ENCODE data around the gene VWA3B.
"Not testable (repeated sequence)": the region's sequence is repeated elsewhere in the genome, so short reads cannot be mapped to it uniquely, and the experiment has no call there.

The VWA3B gene

DNA sequence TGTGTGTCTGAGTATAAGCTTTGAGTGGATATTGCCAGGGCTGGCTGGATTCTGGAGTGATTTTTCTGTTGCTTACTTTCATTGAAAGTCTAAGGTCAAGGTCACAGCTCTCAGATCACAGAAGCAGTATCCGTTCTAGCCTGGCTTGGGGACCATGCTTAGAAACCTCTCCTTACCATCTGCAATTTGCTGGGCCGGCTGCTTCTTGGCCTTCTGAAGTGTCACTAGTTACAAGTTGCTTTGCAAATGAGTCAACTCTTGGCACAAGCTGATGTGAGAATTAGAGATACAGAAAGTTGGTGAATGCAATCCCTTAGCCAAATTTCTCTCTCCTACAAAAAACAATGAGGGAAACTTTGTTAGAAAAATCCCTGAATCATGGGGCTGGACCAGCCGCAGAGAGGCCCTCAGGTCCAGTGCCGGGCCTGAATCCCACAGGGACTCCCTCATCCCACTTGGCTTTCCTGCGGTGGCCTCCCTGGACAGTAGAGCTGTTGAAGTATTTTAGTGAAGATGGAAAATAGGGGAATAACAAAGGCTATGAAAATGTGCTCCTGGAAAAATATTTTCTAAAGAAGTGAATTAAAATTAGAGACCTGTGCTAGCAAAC lies 166.6 kb downstream of the VWA3B start:
- DNase-seq = no peak

DNA sequence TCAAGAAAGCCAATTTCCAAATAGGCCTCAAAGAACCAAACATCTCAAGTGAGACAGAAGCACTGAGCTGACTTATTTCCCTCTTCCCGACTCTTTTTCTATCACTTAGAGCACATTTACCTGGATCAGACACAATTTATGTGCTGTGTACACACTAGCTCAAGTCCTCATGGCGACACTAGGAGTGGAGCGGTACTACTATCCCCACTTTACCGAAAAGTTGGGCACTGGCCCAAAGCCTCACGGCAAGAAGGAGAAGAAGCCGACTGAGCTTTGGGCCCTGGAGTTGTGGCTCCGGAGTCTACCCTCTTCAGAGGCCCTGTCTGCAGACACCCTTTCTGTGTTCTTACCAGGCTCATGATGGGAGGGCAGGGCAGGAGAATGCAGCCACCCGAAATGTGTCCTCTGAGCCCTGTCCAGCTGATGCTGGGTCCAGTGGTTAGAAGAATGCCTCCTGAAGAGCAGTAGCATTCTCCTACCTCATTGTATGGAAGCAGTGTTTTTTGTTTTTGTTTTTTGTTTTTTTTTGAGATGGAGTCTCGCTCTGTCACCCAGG lies 167.6 kb downstream of the VWA3B start:
- no peak for DNase-seq

DNA sequence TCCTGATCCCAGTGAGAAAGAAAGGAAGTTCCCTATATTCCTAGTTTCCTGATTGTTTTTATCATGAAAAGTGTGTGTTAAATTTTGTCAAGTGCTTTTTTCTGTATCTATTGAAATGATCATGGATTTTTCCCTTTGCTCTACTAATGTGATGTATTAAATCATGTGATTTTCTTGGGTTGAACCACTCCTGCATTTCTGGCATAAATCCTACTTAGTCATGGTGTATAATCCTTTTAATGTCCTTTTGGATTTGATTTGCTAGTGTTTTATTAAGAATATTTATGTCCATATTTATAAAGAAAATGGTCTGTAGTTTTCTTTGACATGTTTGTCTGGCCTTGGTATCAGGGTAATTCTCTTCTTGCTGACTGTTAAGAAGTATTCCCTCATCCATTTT lies 171.9 kb downstream of the VWA3B start:
- no peak for DNase-seq

DNA sequence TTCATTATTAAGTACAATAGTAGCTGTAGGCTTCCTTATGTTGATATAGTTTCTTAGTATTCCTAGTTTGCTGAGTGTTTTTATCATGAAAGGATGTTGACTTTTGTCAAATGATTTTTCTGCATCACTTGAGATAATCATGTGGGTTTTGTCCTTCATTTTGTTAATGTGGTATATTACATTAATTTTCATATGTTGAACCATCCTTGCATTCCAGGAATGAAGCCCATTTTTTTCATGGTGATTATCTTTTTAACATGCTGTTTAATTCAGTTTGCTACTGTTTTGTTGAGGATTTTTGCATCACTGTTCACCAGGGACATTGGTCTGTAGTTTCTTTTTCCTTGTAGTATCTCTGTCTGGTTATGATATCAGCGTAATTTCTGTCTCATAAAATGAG lies 176.4 kb downstream of the VWA3B start:
- DNase-seq = no peak

DNA sequence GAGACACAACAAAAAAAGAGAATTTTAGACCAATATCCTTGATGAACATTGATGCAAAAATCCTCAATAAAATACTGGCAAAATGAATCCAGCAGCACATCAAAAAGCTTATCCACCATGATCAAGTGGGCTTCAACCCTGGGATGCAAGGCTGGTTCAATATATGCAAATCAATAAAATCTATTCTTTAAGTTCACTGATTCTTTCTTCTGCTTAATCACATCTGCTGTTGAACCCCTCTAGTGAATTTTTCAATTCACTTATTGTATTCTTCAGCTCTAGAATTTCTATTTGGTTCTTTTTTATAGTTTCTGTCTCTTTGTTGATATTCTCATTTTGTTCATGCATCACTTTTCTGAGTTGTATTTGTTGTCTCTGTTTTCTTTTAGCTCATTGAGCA lies 181.3 kb downstream of the VWA3B start:
- DNase-seq = not testable (repeated sequence)

DNA sequence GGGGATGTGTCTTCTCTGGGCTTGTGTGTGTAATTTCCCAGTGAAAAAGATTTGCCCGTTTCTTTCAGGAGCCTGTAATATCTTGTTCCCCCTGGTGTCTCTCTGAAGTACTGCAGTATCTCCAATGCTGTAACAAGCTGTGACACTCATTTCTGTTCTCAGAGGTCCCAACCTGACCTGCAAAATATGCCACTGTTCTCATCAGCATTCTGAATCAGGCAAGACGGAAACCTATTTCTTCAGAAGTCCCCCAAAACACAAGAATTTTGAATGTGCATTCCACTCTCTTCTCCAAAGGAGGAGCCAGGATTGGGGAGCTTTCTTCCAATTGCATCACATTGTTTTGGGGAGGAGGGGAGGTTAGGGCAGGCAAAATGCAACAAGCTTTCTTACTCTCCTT lies 182.3 kb downstream of the VWA3B start:
- no peak for DNase-seq

DNA sequence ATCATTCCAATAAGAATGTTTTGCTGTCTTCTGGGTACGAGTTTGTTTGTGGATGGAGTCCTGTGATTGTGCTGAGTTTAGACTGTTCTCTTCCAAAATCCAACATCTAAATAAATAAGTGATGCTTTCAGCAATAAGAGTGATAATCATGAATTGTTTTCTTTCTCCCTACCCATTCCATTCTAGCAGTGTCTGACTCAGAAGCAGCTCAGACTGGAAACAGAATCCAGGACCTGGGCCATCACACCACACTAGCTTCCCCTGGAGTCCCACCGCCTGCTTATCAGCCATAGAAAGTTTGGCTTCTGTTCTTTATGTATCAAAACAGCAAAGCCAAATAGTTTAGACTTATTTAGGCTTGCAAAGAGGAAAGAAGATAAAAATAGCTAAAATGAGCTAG lies 182.9 kb downstream of the VWA3B start:
- DNase-seq = no peak

DNA sequence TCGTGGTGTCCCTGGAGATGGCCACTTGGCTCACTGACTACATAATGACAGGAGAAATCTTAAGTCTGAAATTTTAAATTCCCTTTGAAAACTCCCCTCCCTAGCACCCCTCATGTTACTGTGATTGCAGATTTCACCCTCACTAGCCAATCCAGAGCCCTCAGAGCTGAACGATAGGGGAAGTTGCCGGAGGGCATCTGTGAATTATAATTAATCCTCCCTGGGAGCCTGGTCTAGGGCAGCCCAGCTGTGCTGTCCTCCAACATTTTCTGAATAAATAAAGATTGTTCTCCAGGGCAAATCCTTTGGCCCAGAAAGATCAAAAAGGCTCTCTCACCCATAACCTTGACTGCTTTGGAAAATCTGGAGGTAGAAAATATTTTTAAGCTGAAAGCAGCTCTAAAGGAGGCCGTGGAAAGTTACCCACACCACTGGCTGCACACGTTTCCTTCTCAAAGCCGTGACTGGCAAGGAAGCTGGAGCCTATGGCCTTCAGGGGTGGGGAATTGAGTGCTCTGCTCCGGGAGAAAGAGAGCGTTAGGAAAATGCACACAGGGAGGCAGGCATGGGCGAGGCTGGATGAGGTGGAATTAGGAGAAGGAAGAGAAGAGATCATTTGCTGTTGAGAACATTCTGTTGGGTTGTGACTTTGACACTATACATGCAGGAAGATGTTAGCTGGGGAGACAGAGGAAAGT lies 190.3 kb downstream of the VWA3B start:
- DNase-seq = no peak

DNA sequence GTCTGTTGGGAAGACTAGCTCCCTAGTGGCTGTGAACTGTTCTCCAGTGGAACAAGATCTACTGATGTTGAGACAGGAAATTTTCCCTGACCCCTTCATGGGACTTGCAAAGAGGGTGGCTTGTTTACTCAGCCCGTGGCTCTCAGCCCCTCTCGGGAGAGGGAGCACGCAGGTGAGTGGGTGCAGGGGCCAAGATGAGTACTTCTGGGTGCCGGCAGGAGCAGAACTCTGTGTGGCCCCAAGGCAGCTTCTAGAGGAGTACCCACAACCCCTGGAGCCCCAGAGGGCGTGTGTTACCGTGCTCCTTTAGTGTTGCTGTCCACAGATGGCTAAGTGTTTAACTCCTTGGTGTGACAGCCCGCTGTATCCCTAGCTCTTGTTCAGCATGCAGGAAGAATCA lies 191.1 kb downstream of the VWA3B start:
- no peak for DNase-seq

DNA sequence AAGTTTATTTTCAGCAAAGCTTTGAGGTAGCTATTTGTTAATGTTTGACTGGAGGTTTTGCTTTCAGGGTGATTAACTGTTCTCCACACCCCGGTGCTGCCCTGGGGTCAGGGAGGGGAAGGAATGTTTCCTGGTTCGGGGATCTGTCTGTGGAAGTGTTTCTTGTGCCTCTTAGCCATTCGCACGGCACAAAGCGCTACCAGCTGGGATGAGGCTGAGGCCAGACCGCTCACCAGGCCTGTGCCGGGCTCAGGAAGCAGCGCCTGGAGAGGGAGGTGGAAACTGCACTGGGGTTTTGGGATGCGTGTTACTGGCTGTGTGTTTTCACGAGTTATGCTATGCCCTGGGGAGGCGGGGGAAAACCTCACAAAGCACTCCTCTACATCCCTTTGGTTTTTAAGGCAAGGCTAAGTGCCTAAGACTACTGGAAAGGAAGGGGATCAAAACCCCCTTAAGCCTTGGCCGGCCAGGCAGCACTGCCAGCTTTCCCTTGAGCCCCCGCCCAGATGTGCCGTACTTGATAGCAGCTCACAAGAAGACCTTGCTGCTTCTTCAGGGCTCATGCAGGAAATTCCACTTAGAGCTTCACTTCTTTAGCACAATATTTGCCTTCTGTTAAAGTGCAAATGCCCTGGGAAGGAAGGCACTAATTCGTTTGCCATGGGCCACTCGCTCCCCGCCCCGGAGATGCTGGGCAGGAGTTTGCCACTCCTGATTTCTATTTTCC lies 193.6 kb downstream of the VWA3B start:
- no peak for DNase-seq

DNA sequence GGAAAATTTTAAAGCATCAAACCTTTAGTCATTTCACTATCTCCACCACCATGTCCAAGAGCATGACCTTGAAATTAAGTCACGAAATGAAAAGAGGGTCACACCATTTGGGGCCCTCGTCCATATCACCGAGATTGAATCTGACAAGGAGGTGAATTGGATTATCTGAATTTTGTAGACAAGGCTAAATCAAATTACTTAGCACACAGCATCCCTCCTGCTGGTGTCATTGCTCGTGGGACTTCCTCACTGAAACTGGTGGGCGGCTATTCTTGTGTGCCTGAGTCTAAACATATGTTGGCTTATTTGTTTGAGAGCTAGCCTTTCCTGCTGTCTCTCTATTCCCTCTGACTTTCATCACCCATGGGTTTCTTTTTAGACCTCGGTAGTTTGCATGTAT lies 194.6 kb downstream of the VWA3B start:
- DNase-seq = no peak

DNA sequence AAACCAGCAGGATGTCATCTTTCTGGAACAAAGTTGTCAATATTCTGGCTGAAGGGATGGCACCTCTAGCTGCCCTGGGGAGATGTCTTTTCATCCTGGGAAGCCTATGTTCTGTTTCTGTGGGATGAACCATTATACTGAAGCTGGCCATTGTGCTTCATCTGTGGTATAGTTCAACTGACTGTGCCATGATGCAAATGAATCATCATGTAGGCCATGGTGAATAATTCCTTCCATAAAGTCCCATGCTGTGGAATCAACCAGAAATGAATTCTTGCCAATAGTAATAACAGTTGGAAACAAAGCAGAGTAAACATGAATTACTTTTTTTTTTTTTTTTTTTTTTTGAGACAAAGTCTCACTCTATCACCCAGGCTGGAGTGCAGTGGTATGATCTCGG lies 195.1 kb downstream of the VWA3B start:
- DNase-seq = no peak

DNA sequence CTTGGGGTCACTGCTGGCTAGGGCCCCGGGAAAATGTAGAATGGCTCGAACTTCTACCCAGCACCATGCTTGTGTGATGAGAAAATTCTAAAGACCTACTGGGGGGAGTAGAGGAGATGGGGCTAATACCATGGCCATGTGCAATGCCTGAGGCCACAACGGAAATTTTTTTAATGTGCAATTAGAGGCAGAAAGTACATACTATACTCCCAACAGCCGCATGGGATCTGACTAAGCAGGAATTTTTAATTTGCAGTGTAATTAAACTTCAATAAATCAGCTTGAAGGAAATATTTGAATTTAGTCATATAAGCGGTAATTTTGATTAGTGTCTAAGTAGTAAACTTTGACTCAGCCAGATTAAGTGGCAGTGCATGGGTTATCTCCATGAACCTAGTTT lies 206.1 kb downstream of the VWA3B start:
- DNase-seq = no peak

DNA sequence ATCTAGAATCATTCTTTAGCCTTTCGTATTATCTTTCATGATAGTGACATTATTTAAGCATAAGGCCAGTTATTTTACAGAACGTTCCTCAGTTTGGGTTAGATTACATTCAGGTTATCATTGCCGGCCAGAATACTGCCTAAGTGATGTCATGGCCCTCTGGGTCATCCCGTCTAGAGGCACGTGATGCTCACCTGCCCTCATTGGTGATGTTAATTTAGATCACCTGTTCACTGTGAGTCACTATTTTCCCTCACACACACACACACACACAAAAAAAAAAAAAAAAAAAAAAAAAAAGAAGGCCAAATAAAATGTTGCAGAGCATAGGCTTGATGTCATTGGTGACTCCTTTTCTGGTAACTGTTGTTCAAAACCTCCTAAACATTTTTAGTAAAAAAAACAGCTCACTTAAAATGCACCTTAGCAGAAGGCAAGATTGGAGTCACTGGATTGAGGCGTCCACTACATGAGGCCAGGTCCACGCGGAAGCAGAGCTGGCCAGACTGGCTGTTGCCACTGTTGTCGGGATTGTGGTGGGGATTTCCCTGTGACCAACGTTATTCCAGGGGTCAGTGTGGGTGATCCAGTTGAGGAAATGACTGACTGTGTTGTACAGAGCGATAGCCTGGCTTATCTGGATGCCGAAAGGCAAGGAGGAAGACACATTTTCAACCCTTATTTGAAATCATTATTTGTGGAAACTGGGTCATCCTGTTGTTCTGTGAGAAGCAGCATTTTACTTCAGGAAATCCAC lies 207.1 kb downstream of the VWA3B start:
- DNase-seq = no peak

DNA sequence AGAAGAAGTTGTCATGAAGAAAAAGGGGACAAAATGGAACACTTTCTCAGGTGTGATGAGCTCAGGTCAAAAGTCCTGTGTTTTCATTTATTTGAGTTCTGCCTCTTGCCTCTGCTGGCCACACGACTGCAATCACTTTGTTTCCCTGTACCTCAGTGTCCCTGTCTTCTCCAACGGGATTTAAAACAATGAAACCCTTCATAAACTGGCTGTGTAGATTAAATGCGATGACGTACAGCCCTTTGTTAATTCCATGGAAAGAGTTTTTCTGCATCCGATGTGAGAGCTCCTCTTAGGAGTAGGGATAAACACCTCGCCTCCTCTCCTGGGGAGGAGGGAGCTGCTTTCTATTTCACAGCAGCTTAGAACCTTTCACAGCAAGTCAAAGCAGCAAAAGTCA lies 207.7 kb downstream of the VWA3B start:
- no peak for DNase-seq

DNA sequence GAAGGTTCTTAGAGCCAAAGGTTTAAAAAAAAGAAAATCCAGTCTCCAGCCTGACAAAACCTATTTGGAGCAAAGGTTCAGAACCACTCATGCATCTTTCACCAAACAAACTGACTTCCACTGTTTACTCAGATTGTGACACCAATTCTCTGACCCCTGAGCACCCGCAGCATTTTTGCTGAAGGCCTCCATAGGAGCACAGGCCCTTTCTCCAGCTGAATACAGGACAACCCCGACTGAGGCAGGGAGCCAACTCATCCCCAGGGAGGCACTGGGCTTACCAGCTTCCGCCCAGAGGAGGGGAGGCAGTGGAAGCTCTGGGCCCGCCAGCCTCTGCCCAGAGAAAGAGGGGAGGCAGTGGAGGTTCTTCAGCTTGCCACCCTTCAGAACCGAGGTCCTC lies 208.3 kb downstream of the VWA3B start:
- no peak for DNase-seq

DNA sequence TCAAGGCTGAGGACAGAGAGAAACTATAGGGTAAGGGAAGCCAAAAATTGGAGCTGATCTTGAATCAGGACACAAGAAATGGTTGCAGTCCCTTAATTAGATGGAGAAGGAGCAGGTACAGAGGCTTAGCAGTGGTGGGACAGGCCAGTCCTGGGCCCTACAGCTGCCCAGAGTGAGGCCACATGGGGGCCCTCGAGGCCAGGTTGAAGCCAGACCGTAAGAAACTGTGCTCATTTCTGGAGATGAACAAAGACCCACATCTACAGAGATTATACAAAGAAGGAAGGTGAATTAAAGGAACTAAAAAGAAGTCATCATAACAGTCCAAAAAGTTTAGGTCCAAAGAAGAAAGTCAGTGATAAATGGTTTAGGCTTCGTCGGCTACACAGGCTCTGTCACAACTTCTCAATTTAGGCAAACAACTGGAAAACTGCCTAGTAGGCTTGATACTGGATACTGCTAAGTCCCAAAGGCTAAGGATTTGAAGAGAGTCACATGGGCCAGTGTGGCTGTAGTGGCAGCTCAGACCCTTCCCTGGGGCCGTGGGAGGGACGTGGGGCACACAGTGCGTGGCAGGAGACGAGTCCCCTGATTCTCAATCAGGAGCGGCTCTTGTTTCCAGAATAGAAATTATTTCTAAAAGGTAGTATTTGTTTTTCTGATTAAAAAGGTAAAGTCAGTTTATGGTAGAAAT lies 208.9 kb downstream of the VWA3B start:
- no peak for DNase-seq

DNA sequence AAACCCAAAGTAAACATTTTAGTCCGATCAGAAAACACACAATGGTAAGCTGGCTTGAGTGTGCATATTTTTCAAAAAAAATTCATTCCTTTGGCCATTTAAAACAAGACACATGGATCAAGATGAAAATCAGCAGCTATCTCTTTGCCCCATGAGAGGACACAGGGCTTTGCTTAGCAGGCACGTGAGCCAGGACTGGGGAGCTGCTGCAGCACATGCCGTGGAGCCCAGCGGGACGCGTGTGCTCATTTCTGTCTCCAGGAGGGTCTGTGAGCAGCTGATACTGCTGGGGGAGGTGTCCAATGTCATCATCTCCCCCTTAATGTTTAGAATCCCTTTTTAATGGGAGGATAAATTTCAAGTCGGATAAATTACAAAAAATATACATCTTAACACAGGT lies 209.5 kb downstream of the VWA3B start:
- DNase-seq = no peak

DNA sequence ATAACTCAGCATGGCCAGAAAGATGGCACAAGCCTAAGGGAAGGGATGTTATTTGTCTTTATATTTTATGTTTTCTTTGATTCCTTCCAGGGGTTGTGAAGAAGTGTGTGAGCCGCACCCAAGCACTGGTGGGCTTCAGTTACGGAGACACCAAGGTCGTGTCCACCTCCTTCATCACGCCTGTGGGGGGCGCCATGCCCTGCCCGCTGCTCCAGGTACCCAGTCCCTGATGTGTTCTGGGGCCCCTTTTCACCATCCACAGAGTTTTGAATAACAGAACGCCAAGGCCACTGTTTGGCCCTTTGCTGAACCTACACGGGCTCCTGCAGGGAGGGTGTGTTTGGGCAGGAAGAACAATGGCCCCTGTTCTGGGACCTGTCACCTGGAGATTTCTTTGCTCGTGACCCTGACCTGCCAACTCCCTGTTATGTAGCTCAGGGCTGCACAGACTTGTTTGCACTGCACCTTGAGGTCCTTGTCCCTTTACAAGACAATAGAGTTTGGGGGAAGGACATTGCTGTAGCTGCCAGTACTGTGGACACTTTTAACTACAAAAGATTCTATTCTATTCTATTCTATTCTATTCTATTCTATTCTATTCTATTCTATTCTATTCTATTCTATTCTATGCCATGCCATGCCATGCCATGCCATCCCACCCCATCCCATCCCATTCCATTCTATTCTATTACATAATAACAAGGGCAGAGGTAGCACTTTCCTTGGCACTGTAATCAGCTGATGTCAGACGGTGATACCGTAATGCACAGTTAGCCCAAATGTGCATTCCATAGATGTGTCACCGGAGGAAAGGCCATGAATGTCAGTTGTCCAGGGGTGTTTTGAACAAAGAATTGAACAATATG lies 211.1 kb downstream of the VWA3B start:
- DNase-seq = no peak

DNA sequence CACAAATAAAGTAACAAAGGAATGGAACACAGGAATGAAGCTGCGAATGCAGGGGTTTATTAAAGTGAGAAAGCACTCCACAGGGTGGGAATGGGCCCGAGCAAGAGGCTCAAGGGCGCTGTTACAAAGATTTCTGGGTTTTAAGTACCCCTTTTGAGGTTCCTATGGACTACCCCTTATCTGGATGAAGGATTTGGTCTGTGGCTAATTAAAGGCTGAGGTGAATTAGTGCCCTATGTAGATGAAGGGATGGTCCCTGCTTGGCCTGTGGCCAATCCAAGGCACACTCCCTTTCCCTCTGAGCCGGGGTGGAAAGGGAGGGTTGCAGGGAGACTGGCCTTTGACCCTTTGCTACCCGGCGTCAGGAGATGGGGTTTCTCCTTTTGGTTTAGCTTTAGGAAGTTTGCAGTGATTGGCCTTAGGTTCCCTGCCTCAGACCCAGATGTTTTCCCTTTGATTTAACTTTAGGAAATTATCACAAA lies 211.8 kb downstream of the VWA3B start:
- DNase-seq = no peak

DNA sequence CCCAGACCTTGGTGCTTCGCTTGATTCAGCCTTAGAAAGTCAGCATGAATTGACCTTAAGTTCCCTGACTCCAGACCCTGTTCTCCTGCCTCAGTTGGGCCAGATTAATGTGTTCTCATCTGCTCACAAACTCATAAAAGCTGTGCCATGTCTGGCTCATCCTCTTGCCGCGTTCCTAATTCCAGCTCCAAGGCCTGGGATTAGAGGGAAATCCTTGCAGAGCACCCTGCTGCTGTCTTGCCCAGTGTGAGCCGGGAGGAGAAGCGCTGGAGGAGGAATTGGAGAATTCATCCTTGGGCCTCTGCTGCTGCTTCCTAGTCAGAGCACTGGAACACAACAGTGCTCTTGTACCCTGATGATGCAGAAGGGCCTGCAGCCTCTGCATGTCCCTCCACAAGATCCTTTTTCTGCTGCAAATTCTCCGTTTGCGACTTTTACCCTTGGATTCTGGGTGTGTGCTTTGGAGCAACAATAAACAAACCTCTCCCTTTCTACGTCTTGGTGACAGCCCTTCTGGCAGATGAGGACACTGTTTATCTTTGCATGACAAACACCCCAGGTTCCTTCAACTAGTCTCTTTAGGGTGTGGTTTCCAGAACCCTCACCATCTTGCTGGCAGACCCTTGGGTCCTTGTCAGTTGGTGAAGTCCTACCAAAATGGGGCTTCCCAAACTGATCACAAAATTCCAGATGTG lies 212.4 kb downstream of the VWA3B start:
- no peak for DNase-seq

Measured in stimulated activated CD4-positive, alpha-beta T cell treated with anti-CD3 and anti-CD28 coated beads, Interleukin-2, amount 100 ng/mL, for 24 hours (primary cell).